GM19099 (cell line): ENCODE data around the gene PTGDS.

Experiments
- POLR2A ChIP-seq: IDR thresholded peaks from 3 replicates; pipeline ENCODE4 v1.6.1; 2011; ENCODE audit warnings: low read depth; ENCODE audit not compliant: insufficient read length; ENCODE audit errors: extremely low read depth

The PTGDS gene

DNA sequence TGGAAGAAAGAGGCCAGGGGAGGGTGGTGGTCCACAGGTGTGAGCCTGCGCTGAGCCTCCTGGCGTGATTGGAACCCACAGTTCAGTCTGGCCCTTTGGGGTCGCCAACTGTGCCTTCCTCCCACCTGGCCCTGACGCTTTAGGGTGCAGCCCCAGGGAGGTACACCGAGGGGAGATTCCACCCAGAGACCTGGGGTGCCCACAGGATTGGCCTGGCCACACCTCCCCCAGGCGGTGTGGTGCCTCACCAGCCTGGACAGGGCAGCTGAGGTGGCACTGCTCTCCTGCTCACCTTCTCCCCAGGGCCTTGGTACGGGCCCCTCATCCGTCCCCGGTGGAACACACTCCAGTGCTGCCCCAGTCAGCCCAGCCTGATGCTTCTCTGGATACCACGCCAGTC, 20.1 kb downstream of the PTGDS start:
- no peak for TF ChIP-seq POLR2A

DNA sequence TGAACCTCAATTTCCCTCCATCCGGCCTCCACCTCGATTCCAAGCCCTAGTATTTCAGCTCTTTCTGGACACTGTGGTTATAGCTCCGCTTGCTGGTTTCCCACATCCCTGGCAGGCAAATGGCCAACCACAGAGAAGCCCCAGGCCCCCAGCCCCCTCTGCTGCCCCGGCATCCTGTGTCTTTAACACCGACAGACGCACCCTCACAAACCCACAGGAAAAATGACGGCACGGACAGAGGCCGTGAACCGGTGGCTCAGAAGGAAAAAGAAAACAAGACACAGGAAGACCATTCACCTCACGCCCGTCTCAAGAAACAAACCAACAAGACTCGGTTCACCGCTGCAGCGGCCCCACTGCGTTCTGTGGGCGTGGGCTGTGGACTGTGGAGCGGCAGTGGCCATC, 20.5 kb downstream of the PTGDS start:
- TF ChIP-seq POLR2A = no peak

DNA sequence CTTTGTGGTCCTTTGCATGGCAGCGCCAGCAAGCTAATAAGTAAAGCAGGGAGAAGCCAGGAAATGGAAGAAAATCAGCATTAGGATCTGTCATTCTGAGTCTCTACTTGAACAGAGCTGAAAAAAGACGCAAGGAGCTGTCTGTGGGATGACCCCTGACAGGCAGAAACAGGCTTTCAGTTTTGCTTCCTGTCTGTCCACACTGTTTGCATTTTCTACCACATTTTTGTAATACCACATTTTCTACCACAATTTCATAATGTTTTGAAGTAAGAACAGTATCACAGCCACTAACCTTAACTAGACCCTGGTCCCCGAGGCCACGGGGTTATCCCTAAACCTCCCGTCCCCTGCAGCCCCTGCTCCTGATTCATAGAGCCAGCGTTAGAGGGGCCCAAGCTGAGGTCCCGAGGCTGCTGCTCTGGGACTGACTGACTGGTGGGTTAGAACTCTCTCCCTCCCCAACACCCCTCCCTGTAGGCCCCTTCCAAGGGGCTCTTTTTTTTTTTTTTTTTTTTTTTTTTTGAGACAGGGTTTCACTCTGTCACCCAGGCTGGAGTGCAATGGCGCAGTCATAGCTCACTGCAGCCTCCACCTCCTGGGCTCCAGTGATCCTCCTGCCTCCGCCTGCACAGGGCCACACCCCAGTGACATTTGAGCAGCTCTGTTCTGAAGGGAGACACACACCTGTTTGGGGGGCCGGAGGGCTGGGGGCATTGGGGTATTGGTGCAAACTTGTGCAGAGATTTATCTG, 23.1 kb downstream of the PTGDS start:
- TF ChIP-seq POLR2A = no peak

DNA sequence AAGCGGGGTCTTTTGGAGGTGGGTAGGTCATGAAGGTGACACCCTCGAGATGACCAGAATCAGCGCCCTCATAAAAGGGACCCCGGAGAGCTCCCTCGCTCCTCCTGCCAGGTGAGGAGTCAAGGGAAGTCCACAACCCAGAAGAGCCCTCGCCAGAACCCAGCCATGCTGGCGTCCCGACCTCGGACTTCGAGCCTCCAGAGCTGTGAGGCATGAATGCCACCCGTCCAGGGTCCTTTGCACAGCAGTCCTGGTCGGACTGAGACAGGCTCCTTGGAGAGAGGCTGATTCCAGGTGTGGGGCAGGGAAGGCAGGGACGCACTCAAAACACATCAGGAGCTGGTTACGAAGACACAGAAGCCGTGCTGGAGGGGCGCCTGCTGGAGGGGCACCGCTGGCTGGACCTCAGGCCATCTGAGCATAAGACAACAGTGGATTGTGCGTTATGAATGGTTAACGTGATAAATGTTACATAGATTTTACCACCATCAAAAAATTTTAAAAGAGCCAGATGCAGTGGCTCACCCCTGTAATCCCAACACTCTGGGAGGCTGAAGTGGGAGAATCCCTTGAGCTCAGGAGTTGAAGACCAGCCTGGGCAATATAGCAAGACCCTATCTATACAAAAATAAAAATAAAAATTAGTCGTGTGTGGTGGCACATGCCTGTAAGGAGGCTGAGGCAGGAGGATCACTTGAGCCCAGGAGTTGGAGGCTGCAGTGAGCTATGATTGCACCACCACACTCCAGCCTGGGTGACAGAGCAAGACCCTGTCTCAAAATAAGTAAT, 24.7 kb downstream of the PTGDS start:
- TF ChIP-seq POLR2A = no peak

- no peak for TF ChIP-seq POLR2A
Measured at GRCh38 chr9:137002646-137003041, 25.3 kb downstream of the PTGDS start.

GRCh38 chr9:137006116-137007003, 29.1 kb downstream of the PTGDS start:
- TF ChIP-seq POLR2A = no peak

GRCh38 chr9:137007108-137007815, 30.0 kb downstream of the PTGDS start:
- no peak for TF ChIP-seq POLR2A

- TF ChIP-seq POLR2A = no peak
Measured at GRCh38 chr9:137007816-137008270, 30.5 kb downstream of the PTGDS start.

GRCh38 chr9:137008312-137008711, 31.0 kb downstream of the PTGDS start:
- no peak for TF ChIP-seq POLR2A

- no peak for TF ChIP-seq POLR2A
Measured at GRCh38 chr9:137009217-137009616, 31.9 kb downstream of the PTGDS start.

- TF ChIP-seq POLR2A = no peak
Measured at GRCh38 chr9:137009938-137010732, 32.8 kb downstream of the PTGDS start.

DNA sequence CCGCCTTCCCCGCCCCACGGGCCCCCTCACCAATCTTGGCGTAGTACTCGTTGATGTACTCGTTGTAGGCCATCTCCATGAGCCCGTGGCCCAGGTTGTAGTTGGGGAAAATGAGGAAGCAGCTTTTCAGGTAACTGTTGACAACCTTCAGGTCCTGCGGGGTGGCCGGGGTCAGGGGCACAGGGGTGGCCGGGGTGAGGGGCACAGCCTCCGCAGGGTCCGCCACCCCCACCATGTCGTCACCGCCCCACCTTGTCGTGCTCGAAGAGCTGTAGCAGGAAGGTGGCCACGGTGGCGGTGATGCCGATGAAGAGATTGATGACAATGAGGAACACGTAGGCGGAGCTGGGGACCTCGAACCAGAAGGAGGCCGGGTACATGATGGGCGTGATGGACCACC, 33.9 kb downstream of the PTGDS start:
- TF ChIP-seq POLR2A = no peak

- no peak for TF ChIP-seq POLR2A
Measured at GRCh38 chr9:137011907-137012675, 34.8 kb downstream of the PTGDS start.

DNA sequence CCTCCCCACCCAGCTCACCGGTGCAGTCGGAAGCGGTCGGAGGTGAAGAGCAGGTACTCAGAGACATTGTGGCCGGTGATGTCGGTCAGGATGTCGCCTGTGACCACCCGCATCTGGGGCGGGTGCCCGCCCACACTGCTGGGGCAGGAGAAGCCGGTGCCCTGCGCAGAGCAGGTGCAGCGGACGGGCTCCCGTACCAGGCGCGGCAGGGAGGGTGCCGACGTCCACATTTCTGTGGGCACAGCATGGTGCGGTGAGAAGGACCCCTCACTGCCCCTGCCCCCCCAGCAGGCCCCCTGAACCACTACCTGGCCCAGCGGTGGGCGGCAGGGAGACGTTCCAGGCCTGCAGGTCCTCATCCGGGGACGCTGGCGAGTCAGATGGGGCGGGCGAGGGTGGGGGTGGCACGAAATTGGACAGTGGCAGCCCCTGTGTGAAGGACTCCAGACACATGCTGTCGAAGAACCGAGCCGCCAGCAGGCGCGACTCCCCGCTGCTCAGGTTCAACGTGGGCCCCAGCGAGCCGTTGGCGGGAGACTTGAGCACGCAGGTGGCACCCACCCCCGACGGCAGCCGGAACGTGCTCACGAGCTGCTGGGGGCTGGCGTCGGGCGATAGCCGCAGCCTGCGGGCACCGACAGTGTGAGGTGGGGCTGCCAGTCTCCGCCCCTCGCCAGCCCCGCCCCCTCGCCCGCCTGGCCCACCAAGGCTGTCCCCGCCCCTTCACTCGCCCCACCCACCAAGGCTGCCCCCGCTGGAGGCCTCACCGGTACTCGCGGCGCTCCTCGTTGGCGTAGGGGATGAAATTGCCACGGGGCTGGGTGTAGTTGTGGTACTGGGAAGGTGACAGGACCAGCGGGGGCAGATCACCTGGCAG, 35.6 kb downstream of the PTGDS start:
- TF ChIP-seq POLR2A = no peak
